Activated naive CD8-positive, alpha-beta T cell treated with anti-CD3 and anti-CD28 coated beads for 36 hours (primary cell): ENCODE data around the gene PLEKHA8. TPM values are rescaled to one million over a fixed set of nuclear protein-coding genes. Genes with fewer than 3 reads are reported as not detected.

Experiments used
- DNase-seq: peaks from one replicate; pipeline ENCODE4 v3.0.0; 2021
- H3K27ac Mint-ChIP-seq: one replicate; pipeline ENCODE4 v1.8.0; 2022; ENCODE audit warnings: mild to moderate bottlenecking, moderate library complexity, mixed read lengths
- H3K27me3 Mint-ChIP-seq: one replicate; pipeline ENCODE4 v1.8.0; 2022; ENCODE audit warnings: mild to moderate bottlenecking, mixed read lengths
- H3K36me3 Mint-ChIP-seq: one replicate; pipeline ENCODE4 v1.8.0; 2021; ENCODE audit warnings: mild to moderate bottlenecking, mixed read lengths
- H3K4me1 Mint-ChIP-seq: one replicate; pipeline ENCODE4 v1.8.0; 2021; ENCODE audit warnings: mixed read lengths
- H3K4me3 Mint-ChIP-seq: one replicate; pipeline ENCODE4 v1.8.0; 2022; ENCODE audit warnings: mild to moderate bottlenecking, moderate library complexity, mixed read lengths
- H3K9me3 Mint-ChIP-seq: one replicate; pipeline ENCODE4 v1.8.0; 2022; ENCODE audit warnings: mixed read lengths
- total RNA-seq, 2 experiments: library from RNA; stranded (reverse); gene quantifications; one replicate each; pipeline ENCODE4 v1.2.3, GENCODE V29; 2021

Gene PLEKHA8
- total RNA-seq, 2 experiments from 2014 or later, result 11.7 to 13.2 TPM

DNA sequence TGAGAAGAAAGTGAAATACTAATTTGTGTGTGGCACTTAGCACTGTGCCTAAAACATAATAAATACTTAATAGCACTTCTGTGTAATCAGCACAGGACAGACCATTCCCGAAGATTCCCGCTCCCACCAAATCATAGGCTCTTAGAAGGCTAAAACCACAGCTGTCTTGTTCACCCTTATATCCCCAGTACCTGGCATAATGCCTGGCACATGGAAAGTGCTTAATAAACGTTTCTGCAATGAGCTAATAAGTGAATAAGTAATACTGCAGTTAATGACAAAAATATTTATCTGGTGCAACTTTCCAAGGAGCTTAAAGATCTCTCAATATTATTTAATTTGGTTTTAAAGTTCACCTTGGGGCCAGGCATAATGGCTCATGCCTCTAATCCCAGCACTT lies 149.8 kb downstream of the PLEKHA8 start:
- no peak overlapping the region for H3K27ac Mint-ChIP-seq

DNA sequence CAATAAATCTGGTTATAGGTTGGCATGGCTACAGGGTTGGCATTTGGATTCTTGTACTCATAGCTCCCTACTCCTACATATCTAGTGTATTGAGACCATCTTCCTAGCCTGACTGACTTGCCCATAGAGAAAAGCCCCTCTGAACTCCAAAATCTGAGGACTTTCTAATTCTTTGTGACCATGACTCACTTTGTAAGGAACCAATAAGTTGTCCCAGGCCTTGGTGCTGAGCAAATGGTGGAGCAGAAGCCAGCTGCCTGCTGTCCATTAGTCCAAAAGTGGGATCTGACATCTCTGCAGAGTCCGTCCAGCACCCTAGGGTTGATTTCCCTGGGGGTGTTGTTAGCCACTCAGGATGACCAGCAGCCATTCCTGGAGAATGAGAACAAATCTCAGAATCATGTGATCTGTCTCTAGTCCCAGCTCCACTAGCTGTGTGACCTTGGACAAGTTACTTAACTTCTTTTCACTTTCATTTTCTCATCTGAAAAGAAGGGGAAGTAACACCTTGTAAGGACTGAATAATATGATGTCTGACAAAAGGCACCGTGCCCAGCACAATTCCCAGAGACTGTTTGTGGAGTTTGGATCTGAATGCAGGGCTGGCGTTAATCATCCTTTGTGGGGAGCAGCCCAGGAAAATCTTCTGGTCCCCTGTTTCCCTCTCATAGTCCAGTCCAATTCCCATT lies 150.7 kb downstream of the PLEKHA8 start:
- H3K4me1 Mint-ChIP-seq, result peaks cover 6% of the 10 kb centered on the region
- H3K27me3 Mint-ChIP-seq, result no peaks in the 10 kb centered on the region
- no peak overlapping the region for H3K4me3 Mint-ChIP-seq
- H3K27ac Mint-ChIP-seq, result peak overlapping the region; percentile 28
- DNase-seq, result no peak
- no peaks in the 10 kb centered on the region for H3K9me3 Mint-ChIP-seq
- H3K36me3 Mint-ChIP-seq, result no peaks in the 10 kb centered on the region

More for the DNA sequence above, 149.8 kb downstream of the PLEKHA8 start:
- H3K4me3 Mint-ChIP-seq, result no peak overlapping the region
- no peaks in the 10 kb centered on the region for H3K27me3 Mint-ChIP-seq
- DNase-seq, result no peak
- no peaks in the 10 kb centered on the region for H3K9me3 Mint-ChIP-seq
- H3K4me1 Mint-ChIP-seq, result peaks cover 6% of the 10 kb centered on the region
- H3K36me3 Mint-ChIP-seq, result no peaks in the 10 kb centered on the region

Other genes with a start within 250 kb of the PLEKHA8 start
- gene WIPF3, start 221.9 kb upstream of the PLEKHA8 start, total RNA-seq, result not detected
- gene SCRN1, start 38.6 kb upstream of the PLEKHA8 start, total RNA-seq, result 1 to 10 TPM; 8.2 to 9.2 TPM
- 1 to 10 TPM; 6.9 to 7.0 TPM for gene FKBP14, start 1.7 kb upstream of the PLEKHA8 start, total RNA-seq
- gene MTURN, start 106.6 kb downstream of the PLEKHA8 start, total RNA-seq, result 1 to 10 TPM; 2.2 to 2.3 TPM